Aorta (tissue), 5 donors: Measurements from ENCODE around the gene ADPRHL1. TPM values are rescaled to one million over a fixed set of nuclear protein-coding genes. Genes with fewer than 3 reads are reported as not detected.

ENCODE experiments used
- ATAC-seq: fragments of 200-7000 bp; cut with Tn5 transposase; one replicate; pipeline ENCODE4 v1.9.1; 2022; ENCODE audit warnings: moderate library complexity; ENCODE audit not compliant: low FRiP score
- DNase-seq, 2 donors: peaks; one replicate each; pipeline ENCODE4 v3.0.0-alpha.2; 2020
- H3K27ac ChIP-seq, 2 donors: one replicate each; pipeline ENCODE4 v1.5.1; 2013; ENCODE audit warnings: low read length in 2 of 2, mild to moderate bottlenecking in 2 of 2, moderate library complexity in 2 of 2, control low read depth in 1 of 2, inconsistent platforms in 1 of 2, low read depth in 1 of 2
- H3K27me3 ChIP-seq, 2 donors: one replicate each; pipeline ENCODE4 v1.6.1; 2013; ENCODE audit warnings: control low read depth in 1 of 2, low read length in 1 of 2, mild to moderate bottlenecking in 1 of 2, moderate library complexity in 1 of 2; ENCODE audit not compliant: insufficient read depth in 2 of 2, control insufficient read depth in 1 of 2
- H3K36me3 ChIP-seq, 2 donors: one replicate each; pipeline ENCODE4 v1.6.1; 2013; ENCODE audit warnings: control low read depth in 1 of 2, low read length in 1 of 2, mild to moderate bottlenecking in 1 of 2; ENCODE audit not compliant: insufficient read depth in 2 of 2, control insufficient read depth in 1 of 2
- H3K4me1 ChIP-seq, 2 donors: one replicate each; pipeline ENCODE4 v1.6.1; 2013; ENCODE audit warnings: low read length in 2 of 2, control low read depth in 1 of 2, mild to moderate bottlenecking in 1 of 2, moderate library complexity in 1 of 2; ENCODE audit not compliant: insufficient read depth in 2 of 2, control insufficient read depth in 1 of 2
- H3K4me3 ChIP-seq, 2 donors: one replicate each; pipeline ENCODE4 v1.5.1; 2013; ENCODE audit warnings: low read length in 2 of 2, control low read depth in 1 of 2, mild to moderate bottlenecking in 1 of 2
- H3K9me3 ChIP-seq: one replicate; pipeline ENCODE4 v1.6.1; 2013; ENCODE audit warnings: mild to moderate bottlenecking, low read length; ENCODE audit not compliant: control insufficient read depth
- WGBS, 2 donors: extraction: QIAGEN DNeasy Blood & Tissue Kit; methylation state at CpG; one replicate each; pipeline ENCODE4 v1.1.7; 2013; 5-methylcytosine and 5-hydroxymethylcytosine counted together
- intact Hi-C, 2 donors: fragments of 100-400 bp; cut with DNase I; formaldehyde crosslinking; loops; one replicate each; pipeline versions ENCODE4 v1.14.2 to v1.15.0; 2022
- polyA plus RNA-seq, 2 donors: library from polyadenylated mRNA; stranded (reverse); fragments of 200-250 nt; gene quantifications; one replicate each; pipeline ENCODE4 v1.2.3, GENCODE V29; 2013
- total RNA-seq, 2 donors: library from RNA; stranded (reverse); fragmentation: NEBNext Ultra II Directional; extraction: Animal tissue kit (Norgen Biotek cat#: 25700); gene quantifications; one replicate each; pipeline ENCODE4 v1.2.1, GENCODE V29; 2021
- donor health status: healthy with polysubstance abuse.
- donor health status: Bipolar disorder and iron deficiency.
- donor health status: DM: no; HTN: no; CAD: no.
- donor health status: DM: no; HTN: no; CAD: no.
- donor health status: DM: yes; HTN: yes; CAD: no.

Gene ADPRHL1
- total and polyA plus RNA-seq, 4 donors: 2.0 to 10.8 (median 3.2) TPM

GRCh38 chr13:113407103-113407530, 46.2 kb downstream of the ADPRHL1 start:
- Histone ChIP-seq H3K4me1 (peaks cover 0 to 1% of the 10 kb centered on the region in 2 donors), H3K9me3 (no peaks in the 10 kb centered on the region), H3K27me3 (no peaks in the 10 kb centered on the region), H3K4me3 (no peak overlapping the region), H3K36me3 (no peaks in the 10 kb centered on the region), H3K27ac (no peak overlapping the region)
- 91 to 94% methylated on average over 21 of the region's 21 CpGs for whole genome bisulfite sequencing, 2 donors
- intact Hi-C loops: no loop called here
- DNase-seq: peak in 1 of 2 donors; percentile 65
- ATAC-seq: no peak

DNA sequence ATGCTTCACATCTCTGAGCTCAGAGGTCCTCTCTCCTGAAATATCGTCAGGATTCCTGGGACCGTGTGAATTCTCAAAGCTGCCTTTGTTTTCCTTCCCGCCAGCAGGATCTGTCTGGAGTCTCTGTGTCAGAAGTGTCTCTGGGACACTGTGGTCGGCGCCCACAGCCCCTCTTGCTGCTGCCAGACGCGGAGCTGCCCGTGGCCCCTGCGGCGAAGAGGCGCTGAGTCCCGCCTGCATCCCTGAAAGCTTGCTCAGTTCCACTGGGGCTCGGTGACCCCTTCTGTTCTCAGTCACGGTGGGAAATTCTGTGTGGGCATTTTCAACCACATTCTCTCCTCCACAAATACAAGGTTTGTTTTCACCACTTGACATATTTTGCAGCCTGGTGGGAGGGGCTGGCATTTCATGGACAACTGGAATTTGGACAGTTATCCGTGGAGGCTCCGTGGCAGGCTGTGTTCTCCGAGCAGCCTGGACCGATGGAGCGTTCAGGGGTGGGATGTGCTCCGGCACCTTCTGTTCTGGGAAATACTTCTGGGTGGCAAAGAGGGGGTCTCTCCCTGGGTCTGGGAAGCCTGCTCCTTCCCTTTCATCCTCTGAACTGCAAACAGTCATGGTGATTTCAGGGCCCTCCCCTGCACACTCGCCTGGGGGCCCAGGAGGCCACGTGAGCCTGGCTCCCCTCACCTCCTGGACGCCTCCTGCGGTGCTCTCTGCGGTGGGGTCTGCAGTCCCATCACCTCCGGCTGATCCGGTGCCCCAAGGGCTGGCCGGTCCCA, 46.8 kb downstream of the ADPRHL1 start:
- no peaks in the 10 kb centered on the region for H3K27me3 ChIP-seq
- intact Hi-C loops: no loop called here
- DNase-seq (peak in 1 of 2 donors; percentile 39), ATAC-seq (no peak)
- no peaks in the 10 kb centered on the region for H3K9me3 ChIP-seq
- H3K4me3 ChIP-seq: no peak overlapping the region
- H3K27ac ChIP-seq: no peak overlapping the region
- H3K4me1 ChIP-seq: peaks cover 0 to 1% of the 10 kb centered on the region in 2 donors
- WGBS, 2 donors: 85 to 86% methylated on average over 28 of the region's 28 CpGs
- H3K36me3 ChIP-seq: no peaks in the 10 kb centered on the region

GRCh38 chr13:113405481-113406300, 47.6 kb downstream of the ADPRHL1 start:
- Histone ChIP-seq H3K27me3 (no peaks in the 10 kb centered on the region), H3K36me3 (no peaks in the 10 kb centered on the region), H3K27ac (no peak overlapping the region), H3K4me3 (no peak overlapping the region), H3K9me3 (no peaks in the 10 kb centered on the region), H3K4me1 (peaks cover 0 to 1% of the 10 kb centered on the region in 2 donors)
- 92 to 94% methylated on average over 38 of the region's 38 CpGs for WGBS, 2 donors
- DNase-seq: peak in 1 of 2 donors; percentile 69
- intact Hi-C loops: no loop called here
- ATAC-seq: no peak

- Histone ChIP-seq H3K27ac (no peak overlapping the region), H3K36me3 (no peaks in the 10 kb centered on the region), H3K27me3 (no peaks in the 10 kb centered on the region), H3K4me1 (no peaks in the 10 kb centered on the region), H3K4me3 (no peak overlapping the region), H3K9me3 (no peaks in the 10 kb centered on the region)
- 90 to 93% methylated on average over 34 of the region's 34 CpGs for WGBS, 2 donors
- intact Hi-C loops: no loop called here
- DNase-seq (peak in 1 of 2 donors; percentile 72), ATAC-seq (no peak)
These were observed 48.4 kb downstream of the ADPRHL1 start for GRCh38 chr13:113404723-113405471.

- no peak for ATAC-seq
- Histone ChIP-seq H3K4me1 (no peaks in the 10 kb centered on the region), H3K36me3 (no peaks in the 10 kb centered on the region), H3K27me3 (no peaks in the 10 kb centered on the region), H3K4me3 (no peak overlapping the region), H3K27ac (no peak overlapping the region), H3K9me3 (no peaks in the 10 kb centered on the region)
- no peak for DNase-seq
- WGBS, 2 donors: 97 to 100% methylated on average over 2 of the region's 2 CpGs
- intact Hi-C loops: no loop called here
These were observed 48.9 kb downstream of the ADPRHL1 start for GRCh38 chr13:113404366-113404722.

DNA sequence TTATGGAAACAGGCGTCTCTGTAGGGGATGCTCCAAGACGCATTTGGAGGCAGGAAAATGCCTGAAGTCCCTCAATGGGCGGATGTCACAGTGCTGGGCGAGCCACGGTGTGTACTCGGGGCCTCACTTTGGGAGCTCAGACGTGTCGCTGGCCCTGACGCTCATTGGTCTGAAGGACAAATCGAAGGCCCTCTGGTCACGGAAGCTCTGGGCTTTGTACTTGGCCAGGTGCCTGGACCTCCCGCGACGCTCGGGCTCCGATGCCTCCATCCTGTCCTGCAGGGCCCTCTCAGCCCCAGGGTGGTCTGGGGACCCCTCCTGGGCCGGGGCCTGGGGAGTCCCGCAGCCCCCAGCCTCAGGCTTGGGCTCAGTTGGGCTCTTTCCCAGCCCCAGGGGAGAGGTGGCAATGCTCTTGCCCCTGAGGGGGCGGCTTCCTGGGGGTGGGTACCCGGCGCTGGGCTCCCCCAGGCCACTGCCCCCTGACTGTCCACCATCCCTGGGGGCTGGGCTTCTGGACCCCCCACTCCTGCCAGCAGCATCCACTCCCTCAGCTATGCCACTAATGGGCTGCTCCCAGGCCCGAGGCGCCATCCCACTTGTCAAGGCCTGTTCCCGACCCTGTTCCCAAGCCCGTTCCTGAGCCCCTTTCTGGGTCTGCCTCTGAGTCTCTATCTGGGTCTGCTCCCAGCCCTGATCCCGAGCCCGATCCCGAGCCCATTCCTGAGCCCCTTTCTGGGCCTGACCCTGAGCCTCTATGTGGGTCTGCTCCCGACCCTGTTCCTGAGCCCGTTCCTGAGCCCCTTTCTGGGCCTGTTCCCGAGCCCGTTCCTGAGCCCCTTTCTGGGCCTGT, 49.8 kb downstream of the ADPRHL1 start:
- intact Hi-C loops: no loop called here
- Histone ChIP-seq H3K36me3 (no peaks in the 10 kb centered on the region), H3K27me3 (no peaks in the 10 kb centered on the region), H3K4me1 (no peaks in the 10 kb centered on the region), H3K27ac (no peak overlapping the region), H3K4me3 (no peak overlapping the region), H3K9me3 (no peaks in the 10 kb centered on the region)
- WGBS, 2 donors: 87 to 94% methylated on average over 29 to 32 of the region's 32 CpGs
- ATAC-seq (no peak), DNase-seq (peak in 1 of 2 donors; percentile 73)

- Histone ChIP-seq H3K4me3 (no peak overlapping the region), H3K9me3 (no peaks in the 10 kb centered on the region), H3K36me3 (no peaks in the 10 kb centered on the region), H3K4me1 (no peaks in the 10 kb centered on the region), H3K27ac (no peak overlapping the region), H3K27me3 (no peaks in the 10 kb centered on the region)
- ATAC-seq (no peak), DNase-seq (no peak)
- intact Hi-C loops: no loop called here
- 88 to 92% methylated on average over 33 of the region's 33 CpGs for WGBS, 2 donors
These were observed 50.6 kb downstream of the ADPRHL1 start for GRCh38 chr13:113402471-113403254.
